Activated CD4-positive, CD25-positive, alpha-beta regulatory T cell treated with anti-CD3 and anti-CD28 coated beads, Interleukin-2, amount 50 U/mL, for 72 hours (primary cell): Measurements from ENCODE around the gene EIF2S3B.
"Not testable (repeated sequence)": the region's sequence is repeated elsewhere in the genome, so short reads cannot be mapped to it uniquely, and the experiment has no call there.

Experiments used
- DNase-seq: peaks from one replicate; pipeline ENCODE4 v3.0.0; 2021

EIF2S3B gene

GRCh38 chr12:10505620-10506019 is at the start of gene EIF2S3B:
EIF2S3B (plus strand) TSS chr12:10505890; CDS start chr12:10505903, 13 bp downstream.
- DNase-seq = no peak

GRCh38 chr12:10456856-10457255 is 48.8 kb upstream of the EIF2S3B start:
- no peak for DNase-seq

GRCh38 chr12:10457760-10458159 is 47.9 kb upstream of the EIF2S3B start:
- no peak for DNase-seq

GRCh38 chr12:10466311-10466710 is 39.4 kb upstream of the EIF2S3B start:
- no peak for DNase-seq

GRCh38 chr12:10469701-10470100 is 36.0 kb upstream of the EIF2S3B start:
- DNase-seq = no peak

GRCh38 chr12:10472808-10473207 is 32.9 kb upstream of the EIF2S3B start:
- DNase-seq = not testable (repeated sequence)

GRCh38 chr12:10481901-10482300 is 23.8 kb upstream of the EIF2S3B start:
- not testable (repeated sequence) for DNase-seq

GRCh38 chr12:10487328-10487727 is 18.4 kb upstream of the EIF2S3B start:
- not testable (repeated sequence) for DNase-seq

GRCh38 chr12:10491766-10492165 is 13.9 kb upstream of the EIF2S3B start:
- DNase-seq = no peak

GRCh38 chr12:10497602-10498001 is 8.1 kb upstream of the EIF2S3B start:
- DNase-seq = no peak

GRCh38 chr12:10498042-10498441 is 7.6 kb upstream of the EIF2S3B start:
- DNase-seq = no peak

GRCh38 chr12:10501030-10501429 is 4.7 kb upstream of the EIF2S3B start:
- no peak for DNase-seq

GRCh38 chr12:10503460-10503859 is 2.2 kb upstream of the EIF2S3B start:
- DNase-seq = no peak

GRCh38 chr12:10511756-10512355 is 6.2 kb downstream of the EIF2S3B start:
- no peak for DNase-seq

- no peak for DNase-seq
Observed at GRCh38 chr12:10512798-10513197, 7.1 kb downstream of the EIF2S3B start.

GRCh38 chr12:10521555-10521954 is 15.9 kb downstream of the EIF2S3B start:
- no peak for DNase-seq

- DNase-seq = no peak
Observed at GRCh38 chr12:10528174-10528953, 22.7 kb downstream of the EIF2S3B start.

GRCh38 chr12:10529603-10530002 is 23.9 kb downstream of the EIF2S3B start:
- DNase-seq = no peak

GRCh38 chr12:10537721-10538120 is 32.0 kb downstream of the EIF2S3B start:
- DNase-seq = no peak

GRCh38 chr12:10540776-10541205 is 35.1 kb downstream of the EIF2S3B start:
- DNase-seq = no peak

- DNase-seq = no peak
Observed at GRCh38 chr12:10543499-10543898, 37.8 kb downstream of the EIF2S3B start.

- DNase-seq = no peak
Observed at GRCh38 chr12:10551375-10551774, 45.7 kb downstream of the EIF2S3B start.

GRCh38 chr12:10553148-10553547 is 47.5 kb downstream of the EIF2S3B start:
- no peak for DNase-seq

GRCh38 chr12:10554228-10554755 is 48.6 kb downstream of the EIF2S3B start:
- DNase-seq = no peak
